Keratinocyte (primary cell): Measurements from ENCODE around the gene CCDC107.

Experiments used
- CTCF ChIP-seq, 3 experiments: IDR thresholded peaks in 1 of 3; conservative IDR thresholded peaks in 1 of 3; optimal IDR thresholded peaks in 1 of 3; 2 replicates in 2 of 3; 3 replicates in 1 of 3; pipeline versions ENCODE3 to v1.5.1; 2011; ENCODE audit warnings: low read length in 3 of 3, mild to moderate bottlenecking in 3 of 3, moderate library complexity in 2 of 3, control low read depth in 1 of 3, inconsistent platforms in 1 of 3; ENCODE audit not compliant: insufficient read depth in 2 of 3; ENCODE audit errors: extremely low read depth in 1 of 3
- EZH2 ChIP-seq: IDR thresholded peaks from one replicate; pipeline ENCODE4 v1.6.1; 2012; ENCODE audit warnings: inconsistent platforms, mild to moderate bottlenecking, low read length, moderate library complexity

- TF ChIP-seq CTCF (optimal IDR thresholded peaks at IDR 0.05 in 1 of 3, IDR thresholded peaks at IDR 0.05 in 1 of 3, conservative IDR thresholded peaks at IDR 0.05 in 1 of 3; ENCODE audit: extremely low read depth in 1 of 3, insufficient read depth in 2 of 3, low read length in 3 of 3), result no peak
- TF ChIP-seq EZH2, result no peak
Observed at GRCh38 chr9:35659340-35659739, 1.2 kb downstream of the CCDC107 start.
